Stimulated activated naive CD4-positive, alpha-beta T cell (primary cell): ENCODE measurements around the gene KRT5.

Experiments
- DNase-seq, 6 experiments: peaks; one replicate each; lab custom pipeline; 2025; lab: John Stamatoyannopoulos, UW

KRT5 gene

GRCh38 chr12:52519826-52520662 lies at the start of gene KRT5:
Gene KRT5 (minus strand): TSS chr12:52520394. CDS start chr12:52520296, 98 bp downstream.
- DNase-seq, result no peak

GRCh38 chr12:52568111-52568510 lies 47.9 kb upstream of the KRT5 start:
- DNase-seq, result no peak

GRCh38 chr12:52566847-52567291 lies 46.7 kb upstream of the KRT5 start:
- no peak for DNase-seq

GRCh38 chr12:52564582-52564981 lies 44.4 kb upstream of the KRT5 start:
- no peak for DNase-seq

- no peak for DNase-seq
Measured at GRCh38 chr12:52561880-52562449, 41.8 kb upstream of the KRT5 start.

GRCh38 chr12:52559979-52560378 lies 39.8 kb upstream of the KRT5 start:
- no peak for DNase-seq

GRCh38 chr12:52558781-52559445 lies 38.7 kb upstream of the KRT5 start:
- DNase-seq, result no peak

- DNase-seq, result no peak
Measured at GRCh38 chr12:52557476-52557875, 37.3 kb upstream of the KRT5 start.

GRCh38 chr12:52555577-52555976 lies 35.4 kb upstream of the KRT5 start:
- no peak for DNase-seq

- no peak for DNase-seq
Measured at GRCh38 chr12:52552681-52553195, 32.5 kb upstream of the KRT5 start, which contains the start of gene KRT71. Gene KRT71 (minus strand): TSS chr12:52553145. CDS start chr12:52553077, 68 bp downstream.

GRCh38 chr12:52552055-52552454 lies 31.9 kb upstream of the KRT5 start:
- no peak for DNase-seq

- no peak for DNase-seq
Measured at GRCh38 chr12:52551216-52551865, 31.1 kb upstream of the KRT5 start.

- no peak for DNase-seq
Measured at GRCh38 chr12:52546126-52546525, 25.9 kb upstream of the KRT5 start.

- DNase-seq, result no peak
Measured at GRCh38 chr12:52543985-52544883, 24.0 kb upstream of the KRT5 start.

GRCh38 chr12:52542785-52543318 lies 22.7 kb upstream of the KRT5 start:
- DNase-seq, result no peak

GRCh38 chr12:52542157-52542556 lies 22.0 kb upstream of the KRT5 start:
- no peak for DNase-seq

- DNase-seq, result no peak
Measured at GRCh38 chr12:52541709-52542108, 21.5 kb upstream of the KRT5 start.

GRCh38 chr12:52540531-52540930 lies 20.3 kb upstream of the KRT5 start:
- no peak for DNase-seq

GRCh38 chr12:52539821-52540173 lies 19.6 kb upstream of the KRT5 start:
- no peak for DNase-seq

GRCh38 chr12:52539083-52539820 lies 19.1 kb upstream of the KRT5 start:
- DNase-seq, result no peak
